ENCODE measurements around the gene COX5A. TPM values are rescaled to one million over a fixed set of nuclear protein-coding genes. Genes with fewer than 3 reads are reported as not detected.

The COX5A gene
- polyA plus RNA-seq (2014; cell fraction: cytosol; rRNA removed): 284 and 377 TPM in 2 replicates
- polyA plus RNA-seq (2014; cell fraction: nucleus; rRNA removed): 228 and 275 TPM in 2 replicates

GRCh38 chr15:74937590-74938371 lies at the start of gene COX5A:
Gene COX5A (minus strand): TSS chr15:74938073. CDS start chr15:74938014, 59 bp downstream.
- peak; percentile 95 for DNase-seq (ENCODE audit: low spot score)

DNA sequence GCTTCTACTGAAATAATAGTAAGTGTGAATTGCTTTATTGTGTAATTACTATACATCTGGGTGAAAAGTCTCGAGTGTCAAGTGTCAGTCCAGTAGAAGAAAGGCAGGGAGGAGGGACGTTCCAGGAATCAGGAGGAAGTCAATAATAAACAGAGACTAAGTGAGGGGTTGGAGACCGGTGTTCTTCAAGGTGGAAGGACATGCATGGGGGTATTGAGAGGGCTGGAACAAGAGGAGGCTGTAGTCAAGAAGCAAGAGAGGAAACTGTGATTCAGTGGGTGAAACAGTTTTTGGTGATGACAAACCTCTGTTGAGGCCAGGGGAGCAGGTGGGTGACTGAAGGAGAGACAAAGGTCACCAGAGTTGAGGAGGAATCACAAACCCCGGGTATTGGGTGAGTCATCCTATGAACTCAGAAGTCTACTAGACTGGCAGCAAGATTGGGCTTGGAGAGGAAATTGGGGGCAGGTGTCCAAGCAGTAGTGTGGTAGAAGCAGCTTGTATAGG lies 45.9 kb upstream of the COX5A start:
- DNase-seq (ENCODE audit: low spot score): no peak

- DNase-seq (ENCODE audit: low spot score): no peak
Observed at GRCh38 chr15:74982183-74982582, 44.3 kb upstream of the COX5A start.

GRCh38 chr15:74978503-74978902 lies 40.6 kb upstream of the COX5A start:
- no peak for DNase-seq (ENCODE audit: low spot score)

- no peak for DNase-seq (ENCODE audit: low spot score)
Observed at GRCh38 chr15:74978077-74978476, 40.2 kb upstream of the COX5A start.

- peak; percentile 51 for DNase-seq (ENCODE audit: low spot score)
Observed at GRCh38 chr15:74977599-74977998, 39.7 kb upstream of the COX5A start.

GRCh38 chr15:74976159-74976558 lies 38.3 kb upstream of the COX5A start:
- DNase-seq (ENCODE audit: low spot score): no peak

DNA sequence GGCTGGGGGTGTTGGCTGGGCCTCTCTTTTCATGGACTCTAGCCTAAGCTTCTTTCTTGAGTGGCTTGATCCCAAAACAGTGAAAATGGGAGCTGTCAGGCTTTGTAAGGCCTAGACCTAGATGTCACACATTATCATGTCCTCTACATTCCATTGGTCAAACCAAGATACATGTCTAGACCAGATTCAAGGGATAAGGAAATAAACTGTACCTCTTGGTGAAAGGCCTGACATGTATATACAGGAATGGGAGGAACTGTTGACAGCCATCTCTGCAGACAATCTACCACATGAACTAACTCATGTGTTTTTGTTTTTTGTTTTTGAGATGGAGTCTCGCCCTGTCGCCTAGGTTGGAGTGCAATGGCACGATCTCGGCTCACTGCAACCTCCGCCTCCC lies 29.8 kb upstream of the COX5A start:
- no peak for DNase-seq (ENCODE audit: low spot score)

DNA sequence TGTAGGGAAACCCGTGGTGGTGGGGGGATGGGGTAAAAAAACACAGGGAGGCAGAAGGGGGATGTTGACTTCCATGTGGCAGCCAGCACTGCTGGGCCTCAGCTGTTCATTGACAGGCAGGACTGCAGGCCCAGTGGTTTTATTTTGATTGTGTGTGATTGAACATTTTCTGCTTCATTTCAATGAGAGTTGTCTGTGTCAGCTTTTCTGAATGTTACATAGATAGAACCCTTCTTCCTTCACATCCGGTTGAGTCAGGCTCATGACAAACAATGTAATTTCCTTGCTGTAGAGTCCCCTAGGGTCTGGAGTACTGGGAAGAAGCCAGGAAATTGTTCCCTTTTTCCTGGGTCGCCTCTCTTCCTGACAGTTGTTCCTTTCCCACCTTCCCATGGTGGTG lies 26.9 kb upstream of the COX5A start:
- DNase-seq (ENCODE audit: low spot score): no peak

GRCh38 chr15:74963213-74963612 lies 25.3 kb upstream of the COX5A start:
- no peak for DNase-seq (ENCODE audit: low spot score)

DNA sequence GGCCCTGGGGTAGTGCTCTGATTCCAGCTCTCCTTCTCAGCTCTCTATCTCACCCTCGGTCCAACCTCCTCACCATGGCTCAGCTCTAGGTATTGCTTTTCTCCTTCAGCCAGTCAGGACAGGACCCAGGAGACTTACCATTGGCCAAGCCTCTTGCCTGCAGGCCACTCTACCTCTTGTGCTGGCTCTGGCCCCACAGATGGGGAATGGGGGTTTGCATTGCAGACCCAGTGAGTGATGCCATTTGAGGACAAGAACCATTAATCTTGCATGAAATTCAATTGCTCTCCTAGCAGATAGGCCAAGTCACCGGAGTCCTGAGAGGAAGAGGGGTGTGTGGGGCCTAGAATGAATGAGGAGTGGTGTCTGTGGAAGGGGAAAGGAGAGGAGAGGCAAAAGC lies 24.8 kb upstream of the COX5A start:
- DNase-seq (ENCODE audit: low spot score): peak; percentile 70

DNA sequence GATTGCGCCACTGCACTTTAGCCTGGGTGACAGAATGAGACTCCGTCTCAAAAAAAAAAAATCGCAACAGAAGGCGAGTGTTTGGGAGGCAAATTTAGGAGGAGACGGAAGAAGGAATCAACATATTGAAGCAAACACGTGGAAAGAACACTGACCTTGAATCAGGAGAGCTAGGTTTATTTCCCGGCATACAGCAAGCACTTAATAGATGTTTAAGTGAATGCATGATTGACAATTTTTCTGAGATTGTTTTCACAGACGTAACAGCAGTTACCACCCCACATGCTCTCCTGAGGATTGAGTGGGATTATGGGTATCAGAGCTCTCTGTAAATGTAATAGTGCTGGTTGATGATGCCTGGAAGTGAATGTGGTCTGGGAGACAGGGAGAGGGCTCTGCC lies 24.3 kb upstream of the COX5A start:
- DNase-seq (ENCODE audit: low spot score): no peak

DNA sequence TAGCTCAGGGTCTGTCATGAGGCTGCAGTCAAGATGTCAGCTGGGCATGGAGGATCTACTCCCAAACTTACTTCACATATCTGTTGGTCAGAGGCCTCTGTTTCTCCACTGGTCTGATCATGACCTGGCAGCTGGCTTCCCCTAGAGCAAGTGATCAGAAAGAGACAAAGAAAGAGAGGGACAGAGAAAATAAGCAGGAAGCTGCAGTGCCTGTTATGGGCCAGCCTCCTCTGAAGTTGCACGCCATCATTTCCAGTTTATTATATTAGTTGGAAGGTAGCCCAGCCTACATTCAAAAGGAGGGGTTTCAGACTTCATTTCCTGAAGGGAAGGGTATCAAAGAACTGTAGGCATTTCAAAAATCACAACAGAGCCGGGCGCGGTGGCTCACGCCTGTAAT lies 23.7 kb upstream of the COX5A start:
- DNase-seq (ENCODE audit: low spot score): no peak

DNA sequence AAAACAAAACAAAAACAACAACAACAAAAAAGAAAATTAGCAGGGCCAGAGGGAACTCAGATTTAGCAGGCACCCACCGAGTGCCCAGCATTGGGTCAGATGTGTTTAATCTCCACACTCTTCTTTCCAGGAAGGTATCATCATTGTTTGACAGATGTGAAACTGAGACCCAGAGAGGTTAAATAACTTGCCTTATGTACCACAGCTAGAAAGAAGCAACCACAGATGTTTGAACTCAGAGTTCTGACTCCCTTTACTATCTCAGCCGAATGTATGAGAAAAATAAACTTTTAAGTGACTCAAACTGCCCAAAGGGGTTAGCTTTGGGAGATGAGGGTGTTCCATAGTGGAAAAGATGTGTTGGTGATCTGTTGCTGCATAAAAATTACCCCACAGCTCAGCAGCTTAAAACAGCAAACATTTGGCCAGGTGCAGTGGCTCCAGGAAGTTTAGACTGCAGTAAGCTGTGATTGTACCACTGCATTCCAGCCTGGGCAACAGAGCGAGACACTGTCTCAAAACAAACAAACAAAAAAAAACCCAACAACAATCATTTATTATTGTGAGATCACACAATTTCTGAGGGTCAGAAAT lies 23.2 kb upstream of the COX5A start:
- no peak for DNase-seq (ENCODE audit: low spot score)

DNA sequence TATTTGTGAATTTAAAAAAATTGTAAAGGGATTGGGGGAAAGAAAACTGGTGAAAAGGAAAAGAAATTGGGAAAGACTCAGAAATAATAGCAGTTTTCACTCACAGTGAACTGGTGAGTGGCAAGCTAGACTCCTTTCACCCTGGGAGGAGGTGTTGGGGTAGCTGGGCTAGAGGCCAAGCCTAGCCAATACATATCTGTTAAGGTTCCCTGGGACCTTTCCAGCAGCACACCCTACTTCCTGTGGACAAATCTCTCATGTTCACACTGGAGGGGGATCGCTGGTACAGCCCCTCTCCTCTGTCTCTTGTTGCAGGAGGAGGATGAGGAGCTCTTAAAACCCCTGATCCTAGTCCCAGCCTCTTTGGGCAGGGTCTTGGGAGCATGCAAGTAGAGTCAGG lies 22.4 kb upstream of the COX5A start:
- no peak for DNase-seq (ENCODE audit: low spot score)

DNA sequence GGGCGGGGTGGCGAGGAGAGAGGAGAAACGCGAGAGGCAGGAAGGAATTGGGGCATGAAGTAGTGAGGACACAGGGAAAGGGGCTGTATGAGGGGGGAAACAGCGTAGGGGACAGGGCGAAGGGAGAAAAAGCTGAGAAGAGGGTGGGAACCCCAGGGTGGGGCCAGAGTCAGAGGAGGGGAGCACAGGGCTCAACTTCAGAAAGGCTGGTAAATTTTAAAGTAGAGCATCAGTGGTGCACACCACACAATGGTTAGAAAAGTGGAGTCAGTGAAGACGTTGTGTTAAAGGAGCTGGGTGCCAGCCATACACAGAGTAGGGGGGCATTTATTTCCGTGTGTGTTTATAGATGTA lies 21.7 kb upstream of the COX5A start:
- no peak for DNase-seq (ENCODE audit: low spot score)

- DNase-seq (ENCODE audit: low spot score): no peak
Observed at GRCh38 chr15:74958908-74959585, 21.2 kb upstream of the COX5A start.

GRCh38 chr15:74958320-74958907 lies 20.5 kb upstream of the COX5A start:
- no peak for DNase-seq (ENCODE audit: low spot score)

GRCh38 chr15:74957476-74958035 lies 19.7 kb upstream of the COX5A start:
- DNase-seq (ENCODE audit: low spot score): no peak

- DNase-seq (ENCODE audit: low spot score): peak; percentile 80
Observed at GRCh38 chr15:74956648-74957475, 19.0 kb upstream of the COX5A start, which contains the start of gene RPP25. Gene RPP25 (minus strand): TSS chr15:74956772. CDS start chr15:74956583, 189 bp downstream.
